NCI-H510A treated with DMSO at 0.1 percent for 48 hours (cell line): ENCODE results near the gene GATC.

Experiments used
- DNase-seq: peaks from one replicate; lab custom pipeline; 2025; lab: John Stamatoyannopoulos, UW

GATC gene, protein sequence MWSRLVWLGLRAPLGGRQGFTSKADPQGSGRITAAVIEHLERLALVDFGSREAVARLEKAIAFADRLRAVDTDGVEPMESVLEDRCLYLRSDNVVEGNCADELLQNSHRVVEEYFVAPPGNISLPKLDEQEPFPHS

DNA sequence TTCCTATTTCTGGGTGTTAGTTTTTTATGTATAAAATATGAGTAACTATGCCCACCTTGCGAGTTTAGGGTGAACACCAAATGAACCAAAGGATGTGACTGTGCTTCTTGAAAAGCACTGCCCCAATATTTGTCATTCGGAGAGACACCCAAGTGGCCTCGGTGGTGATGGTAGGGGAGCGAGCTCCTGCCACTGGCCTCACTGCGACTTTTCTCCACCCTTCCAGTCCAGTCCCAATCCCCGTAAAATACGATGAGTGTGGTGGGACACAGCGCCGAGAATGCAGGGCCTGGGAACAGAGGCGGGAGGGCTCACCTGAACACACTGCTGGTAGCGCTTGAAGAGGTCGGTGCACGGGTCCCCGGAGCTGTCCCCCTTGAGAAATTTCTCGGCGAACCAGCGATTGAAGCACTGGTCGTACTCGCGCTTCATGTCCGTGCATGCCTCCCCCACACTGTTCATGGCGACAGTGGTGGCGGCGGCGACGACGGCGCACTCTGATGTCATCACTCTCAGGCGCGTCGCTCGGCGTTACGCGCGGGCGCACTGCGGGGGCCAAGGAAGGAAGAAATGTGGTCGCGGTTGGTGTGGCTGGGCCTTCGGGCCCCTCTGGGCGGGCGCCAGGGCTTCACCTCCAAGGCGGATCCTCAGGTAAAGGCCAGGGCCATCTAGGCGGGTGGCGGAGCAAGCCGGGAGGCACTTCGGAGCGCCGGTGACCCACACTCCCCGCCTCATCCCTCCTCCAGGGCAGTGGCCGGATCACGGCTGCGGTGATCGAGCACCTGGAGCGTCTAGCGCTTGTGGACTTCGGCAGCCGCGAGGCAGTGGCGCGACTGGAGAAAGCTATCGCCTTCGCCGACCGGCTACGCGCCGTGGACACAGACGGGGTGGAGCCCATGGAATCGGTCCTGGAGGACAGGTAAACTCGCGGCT, at the start of gene GATC, which contains the start of gene TRIAP1:
TSS of gene GATC (plus strand) at position 534 of the 933 bp plus-strand sequence. CDS start at position 571, 37 bp downstream.
TSS of gene TRIAP1 (minus strand) at position 474 of the 933 bp plus-strand sequence. CDS start at position 462, 12 bp downstream.
- DNase-seq = peak; percentile 85

DNA sequence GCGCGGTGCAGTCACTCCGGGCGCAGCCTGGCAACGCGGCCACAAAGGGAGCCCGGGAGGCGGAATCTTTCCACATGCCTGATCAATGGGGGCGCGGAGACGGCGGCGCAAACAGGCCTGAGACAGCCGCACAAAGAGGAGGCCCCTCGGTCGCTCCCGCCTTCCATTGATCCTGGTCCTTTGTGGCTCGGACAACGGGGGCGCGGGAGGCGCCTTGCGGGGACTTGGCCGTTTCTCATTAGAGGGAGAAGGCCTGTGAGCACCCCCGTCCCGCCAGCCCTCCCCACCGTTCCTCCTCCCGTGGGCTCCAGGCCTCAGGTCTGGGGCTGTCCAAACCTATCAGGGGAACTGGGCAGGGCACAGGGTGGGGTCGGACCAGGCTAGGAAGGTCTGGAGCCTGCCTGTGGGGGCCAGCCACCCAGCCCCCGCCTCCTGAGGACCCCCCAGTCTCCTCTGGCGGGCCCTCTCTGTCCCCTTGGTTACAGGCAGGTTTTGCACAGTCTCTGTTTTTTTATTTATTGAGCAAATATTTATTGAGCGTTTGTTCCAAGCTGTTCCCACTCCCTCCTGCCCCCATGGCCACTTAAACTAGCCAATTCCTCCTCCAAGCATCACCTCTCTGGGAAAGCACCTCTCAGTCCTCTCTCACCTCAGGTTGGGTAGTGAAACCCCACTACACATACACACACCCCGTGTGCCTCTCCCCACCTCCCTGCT, 48.3 kb upstream of the GATC start:
- DNase-seq = no peak

DNA sequence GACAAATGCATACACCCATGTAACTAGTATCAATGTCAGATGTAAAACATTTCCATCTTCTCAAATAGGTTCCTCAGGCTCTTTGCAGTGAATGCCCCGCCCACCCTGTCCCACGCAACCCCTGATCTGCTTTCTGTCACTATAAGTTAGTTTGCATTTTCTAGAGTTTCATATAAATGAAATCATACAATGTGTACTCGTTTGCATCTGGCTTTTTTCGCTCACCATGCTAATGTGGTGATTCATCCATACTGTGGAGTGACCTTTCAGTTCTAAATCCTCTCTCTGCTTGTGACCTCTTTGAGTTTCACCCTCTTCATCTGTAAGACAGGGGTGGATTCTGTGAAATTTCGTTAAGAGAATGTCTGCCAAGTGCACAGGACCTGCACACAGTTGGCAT, 46.7 kb upstream of the GATC start:
- DNase-seq = no peak

DNA sequence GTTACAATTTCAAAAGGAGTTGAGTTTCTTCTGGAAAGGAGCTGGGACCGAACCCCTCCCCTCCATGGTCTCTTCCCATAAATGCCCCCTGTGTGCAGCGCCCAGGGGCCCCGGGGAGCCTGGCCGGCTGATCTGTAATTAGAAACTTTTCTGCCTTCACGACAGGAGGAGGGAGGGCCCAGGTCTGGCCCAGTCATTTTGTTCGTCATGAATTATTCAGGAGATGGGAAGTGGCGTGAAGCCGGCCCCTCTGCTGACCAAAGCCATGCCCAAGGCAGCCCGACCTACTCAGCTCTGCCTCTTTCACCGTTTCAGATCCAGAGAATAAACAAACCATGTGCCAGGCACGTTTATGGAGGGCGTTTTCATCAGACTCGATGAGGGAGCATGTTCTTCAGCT, 44.0 kb upstream of the GATC start:
- no peak for DNase-seq

DNA sequence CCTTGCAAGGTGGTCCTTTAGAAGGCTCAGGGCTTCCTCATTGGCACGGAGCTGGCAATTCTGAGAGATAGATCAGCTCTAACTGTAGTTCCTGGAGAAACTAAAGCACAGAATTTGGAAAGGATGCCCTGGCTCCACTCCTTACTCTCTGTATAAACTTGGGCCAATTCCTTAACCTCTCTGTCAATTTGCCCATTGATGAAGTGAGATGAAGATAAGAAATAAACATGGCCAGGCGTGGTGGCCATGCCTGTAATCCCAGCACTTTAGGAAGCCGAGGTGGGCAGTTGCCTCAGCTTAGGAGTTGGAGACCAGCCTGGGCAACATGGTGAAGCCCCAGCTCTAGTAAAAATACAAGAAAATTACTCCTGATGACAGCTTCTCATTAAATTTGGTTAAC, 42.4 kb upstream of the GATC start:
- DNase-seq = no peak

DNA sequence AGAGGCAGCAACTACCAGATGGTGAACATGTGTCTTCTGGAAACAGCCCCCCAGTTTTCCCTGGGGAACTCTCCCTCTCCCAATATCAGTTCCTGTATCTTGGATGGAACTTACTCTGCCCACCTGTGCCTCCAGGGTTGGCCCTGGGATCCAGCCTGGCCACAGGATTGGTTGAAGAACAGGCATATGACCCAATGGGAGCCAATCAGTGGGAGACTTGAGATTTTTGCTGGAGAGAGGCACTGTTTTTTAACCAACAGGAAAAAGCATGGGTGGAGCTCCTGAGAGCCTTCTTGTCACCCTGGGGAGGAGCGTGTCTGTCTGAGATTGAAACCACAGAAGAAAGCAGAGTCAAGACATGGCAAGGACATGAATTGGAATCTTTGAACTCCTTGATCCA, 42.0 kb upstream of the GATC start:
- DNase-seq = no peak

DNA sequence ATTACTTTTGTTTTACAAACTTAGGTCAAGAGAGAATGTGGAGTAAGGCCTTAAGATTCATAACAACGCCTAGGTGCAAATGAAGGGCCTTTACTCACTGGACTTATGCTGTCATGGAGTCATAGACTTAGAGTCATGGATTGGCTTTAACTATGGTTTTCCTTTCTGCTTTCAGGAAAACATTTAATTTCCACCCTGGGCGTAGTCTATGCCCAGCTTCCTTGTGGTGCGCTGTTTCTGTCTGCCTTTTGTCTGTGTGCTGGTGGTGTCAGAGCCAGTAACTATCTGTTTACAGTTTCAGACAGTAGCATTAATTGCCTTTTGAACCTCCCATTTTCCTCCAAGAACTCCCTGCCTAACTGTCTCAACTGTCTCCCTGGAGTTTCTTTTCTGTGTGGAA, 40.2 kb upstream of the GATC start:
- DNase-seq = no peak

DNA sequence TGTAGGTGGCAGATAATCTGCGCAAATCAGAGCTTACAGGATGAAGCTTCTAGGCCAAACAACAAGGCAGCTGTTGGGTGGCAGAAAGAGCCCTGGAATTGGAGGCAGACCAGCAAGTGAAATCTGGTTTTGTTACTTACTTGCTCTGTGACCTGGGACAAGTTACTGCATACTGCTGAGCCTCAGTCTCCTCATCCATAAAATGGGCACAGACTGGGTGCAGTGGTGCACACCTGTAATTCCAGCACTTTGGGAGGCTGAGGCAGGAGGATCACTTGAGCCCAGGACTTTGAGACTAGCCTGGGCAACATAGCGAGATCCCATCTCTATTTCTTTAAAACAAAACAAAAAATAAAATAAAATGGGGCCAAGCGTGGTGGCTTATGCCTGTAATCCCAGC, 39.7 kb upstream of the GATC start:
- DNase-seq = no peak

DNA sequence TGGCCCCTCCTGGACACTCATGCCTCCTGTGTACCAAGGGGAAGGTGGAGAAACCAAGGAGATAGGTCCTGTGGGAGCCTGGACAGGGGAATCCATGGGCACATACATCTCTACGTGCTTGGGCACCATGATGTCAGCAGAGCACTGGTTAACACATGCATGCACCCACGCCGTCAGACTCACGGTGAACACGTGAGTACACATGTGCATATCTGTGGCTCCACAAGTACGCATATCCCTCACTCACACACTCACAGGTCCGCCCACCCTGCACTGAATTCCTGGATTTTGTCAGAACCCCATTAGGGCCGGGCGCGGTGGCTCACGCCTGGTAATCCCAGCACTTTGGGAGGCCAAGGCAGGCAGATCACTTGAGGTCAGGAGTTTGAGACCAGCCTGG, 37.5 kb upstream of the GATC start:
- DNase-seq = no peak

DNA sequence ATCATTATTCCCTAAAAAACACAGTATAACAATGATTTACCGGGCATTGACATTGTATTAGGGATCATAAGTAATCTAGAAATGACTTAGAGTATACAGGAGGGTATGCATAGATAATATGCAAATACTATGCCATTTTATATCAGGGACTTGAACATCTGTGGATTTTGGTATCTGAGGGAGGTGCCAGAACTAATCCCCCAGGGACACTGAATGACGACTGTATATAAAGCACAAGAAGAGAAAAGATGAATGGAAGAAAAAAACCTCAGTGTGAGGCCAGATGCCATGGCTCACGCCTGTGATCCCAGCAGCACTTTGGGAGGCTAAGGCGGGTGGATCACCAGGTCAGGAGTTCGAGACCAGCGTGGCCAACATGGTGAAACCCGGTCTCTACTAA, 33.8 kb upstream of the GATC start:
- DNase-seq = no peak

DNA sequence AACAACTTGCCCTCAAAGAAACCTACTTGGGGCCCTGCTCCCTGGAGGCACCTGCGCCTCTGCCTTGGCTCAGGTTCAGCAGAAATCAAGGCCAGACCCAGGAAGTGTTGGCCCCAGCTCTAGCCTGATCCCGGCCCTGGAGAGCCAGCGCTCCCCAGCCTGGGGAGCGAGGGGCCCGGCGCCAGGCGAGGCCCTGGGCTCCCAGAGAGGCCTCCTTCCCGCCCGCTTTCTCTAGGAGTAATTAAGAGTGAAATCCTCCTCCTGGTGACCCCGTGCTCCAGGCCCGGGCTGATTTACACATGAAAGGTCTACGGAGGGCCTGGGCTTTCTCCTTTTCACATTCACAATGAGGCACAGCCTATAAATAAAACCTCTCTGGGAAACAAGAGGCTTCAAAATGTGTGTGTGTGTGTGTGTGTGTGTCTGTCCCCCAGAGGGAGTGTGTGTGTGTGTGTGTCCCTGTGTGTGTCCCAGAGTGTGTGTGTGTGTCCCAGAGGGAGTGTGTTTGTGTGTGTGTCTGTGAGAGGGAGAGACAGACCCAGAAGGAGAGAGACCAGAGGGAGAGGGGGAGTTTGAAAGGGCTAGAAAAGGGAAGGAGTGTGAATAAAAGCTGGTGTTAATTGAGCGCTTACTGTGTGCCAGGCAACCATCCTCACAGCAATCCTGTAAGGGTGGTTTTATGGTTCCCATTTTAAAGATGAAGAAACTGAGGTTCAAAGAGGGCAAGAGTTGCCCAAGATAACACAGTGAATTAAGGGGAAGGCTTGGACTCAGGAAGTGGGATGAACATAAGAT, 32.1 kb upstream of the GATC start:
- no peak for DNase-seq

DNA sequence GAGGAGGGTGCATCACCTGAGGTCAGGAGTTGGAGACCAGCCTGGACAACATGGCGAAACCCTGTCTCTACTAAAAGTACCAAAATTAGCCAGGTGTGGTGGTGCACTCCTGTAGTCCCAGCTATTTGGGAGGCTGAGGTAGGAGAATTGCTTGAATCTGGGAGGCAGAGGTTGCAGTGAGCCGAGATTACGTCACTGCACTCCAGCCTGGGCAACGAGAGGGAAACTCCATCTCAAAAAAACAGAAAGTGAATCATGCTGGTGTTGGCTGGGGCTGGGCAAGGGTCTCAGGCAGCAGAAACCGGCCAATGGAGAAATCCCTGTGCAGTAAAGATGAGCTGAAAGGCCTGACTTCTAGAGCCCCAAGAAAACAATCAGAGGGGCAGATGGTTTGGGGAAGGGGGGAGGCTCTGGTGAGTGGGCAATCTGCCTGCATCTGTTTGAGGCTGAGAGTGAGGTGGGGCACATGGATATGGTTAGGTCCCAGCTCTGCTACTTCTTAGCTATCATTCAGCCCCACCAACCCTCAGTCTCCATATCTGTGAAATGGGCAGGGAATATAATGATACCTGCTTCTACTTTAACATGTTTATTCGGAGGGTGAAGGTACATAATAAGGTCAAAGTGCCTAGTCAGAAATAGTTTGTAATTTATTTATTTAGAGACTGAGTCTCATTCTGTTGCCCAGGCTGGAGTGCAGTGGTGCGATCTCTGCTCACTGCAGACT, 29.6 kb upstream of the GATC start:
- no peak for DNase-seq

DNA sequence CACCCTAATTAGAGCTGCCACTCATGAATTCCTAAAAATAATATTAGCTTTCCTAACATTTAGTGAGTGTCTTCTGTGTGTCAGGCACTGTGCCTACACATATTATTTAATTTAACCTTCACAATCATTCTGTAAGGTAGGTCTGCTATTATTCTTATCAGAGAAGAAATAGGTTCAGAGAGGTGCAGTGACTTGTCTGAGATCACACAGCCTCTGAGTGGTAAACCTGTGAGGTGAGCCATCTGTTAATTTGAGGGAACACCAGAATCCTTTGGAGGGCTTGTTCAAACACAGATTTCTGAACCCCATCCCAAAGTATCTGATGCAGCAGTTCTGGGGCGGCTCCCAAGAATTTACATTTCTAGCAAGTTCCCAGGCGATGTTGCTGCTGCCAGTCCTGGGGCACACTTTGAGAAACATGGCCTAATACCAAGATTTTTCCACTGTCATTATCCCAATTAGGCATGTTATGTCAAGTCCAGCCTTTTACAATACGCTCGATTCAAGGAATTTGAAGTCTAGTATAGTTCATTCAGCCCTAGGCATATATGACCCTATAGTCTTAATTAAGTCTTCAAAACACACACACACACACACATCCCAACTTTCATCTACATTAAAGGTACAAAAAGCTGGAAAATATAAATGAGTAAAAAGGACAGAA, 28.2 kb upstream of the GATC start:
- no peak for DNase-seq

DNA sequence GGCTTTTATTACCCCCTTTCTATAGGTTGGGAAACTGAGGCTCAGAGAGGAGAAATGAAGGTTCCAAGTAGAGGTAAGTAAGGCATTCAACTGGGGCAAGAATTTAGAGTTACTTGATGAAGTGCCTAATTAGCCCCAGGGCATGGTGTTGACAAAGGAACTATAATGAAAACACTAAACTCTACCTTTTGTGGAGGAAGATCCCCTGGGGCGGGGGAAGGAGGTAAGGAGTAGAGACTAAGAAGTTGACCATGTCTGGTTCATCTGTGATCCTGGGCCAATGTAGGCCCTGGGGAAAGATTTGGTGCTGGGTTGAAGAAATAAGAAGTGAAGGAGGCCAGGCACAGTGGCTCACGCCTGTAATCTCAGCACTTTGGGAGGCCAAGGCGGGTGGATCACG, 24.5 kb upstream of the GATC start:
- DNase-seq = no peak

DNA sequence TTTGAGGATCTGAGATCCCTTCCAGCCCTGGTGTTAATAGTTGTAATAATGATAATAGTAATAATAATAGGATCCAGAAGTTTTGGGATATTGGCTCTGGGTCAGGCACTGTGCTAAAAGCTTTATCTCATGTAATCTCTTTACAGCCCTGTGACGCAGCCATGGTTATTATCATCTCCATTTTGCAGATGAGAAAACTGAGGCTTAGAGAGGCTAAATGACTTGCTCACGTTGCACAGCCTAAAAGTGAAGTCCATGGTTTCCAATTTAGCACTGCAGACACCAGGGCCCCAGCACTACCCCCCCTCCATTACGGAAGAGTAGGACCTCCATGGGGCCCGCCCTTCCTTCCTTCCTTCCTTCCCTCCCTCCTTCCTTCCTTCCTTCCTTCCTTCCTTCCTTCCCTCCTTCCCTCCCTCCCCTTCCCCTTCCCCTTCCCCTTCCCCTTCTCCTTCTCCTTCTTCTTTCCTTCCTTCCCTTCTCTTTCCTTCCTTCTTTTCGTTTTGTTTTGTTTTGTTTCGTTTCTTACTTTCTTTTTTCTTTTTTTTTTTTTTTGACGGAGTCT, 23.3 kb upstream of the GATC start:
- no peak for DNase-seq

DNA sequence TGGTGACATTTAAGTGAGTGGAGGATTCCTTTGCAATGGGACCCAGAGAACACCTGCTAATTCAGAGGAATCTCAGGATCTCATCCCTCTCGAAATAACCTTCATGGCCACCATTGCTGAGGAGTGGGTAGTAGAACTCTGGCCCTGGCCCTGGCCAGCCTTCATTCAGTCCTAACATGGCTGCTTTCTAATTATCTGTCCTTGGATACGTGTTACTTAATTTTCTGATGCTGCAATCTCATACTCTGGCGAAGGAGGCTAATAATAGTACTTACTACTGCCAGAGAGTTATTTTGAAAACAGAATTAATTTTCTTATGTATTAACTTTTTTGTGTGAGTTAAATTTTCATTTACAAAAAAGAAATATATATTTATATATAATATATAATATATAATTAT, 20.4 kb upstream of the GATC start:
- no peak for DNase-seq

DNA sequence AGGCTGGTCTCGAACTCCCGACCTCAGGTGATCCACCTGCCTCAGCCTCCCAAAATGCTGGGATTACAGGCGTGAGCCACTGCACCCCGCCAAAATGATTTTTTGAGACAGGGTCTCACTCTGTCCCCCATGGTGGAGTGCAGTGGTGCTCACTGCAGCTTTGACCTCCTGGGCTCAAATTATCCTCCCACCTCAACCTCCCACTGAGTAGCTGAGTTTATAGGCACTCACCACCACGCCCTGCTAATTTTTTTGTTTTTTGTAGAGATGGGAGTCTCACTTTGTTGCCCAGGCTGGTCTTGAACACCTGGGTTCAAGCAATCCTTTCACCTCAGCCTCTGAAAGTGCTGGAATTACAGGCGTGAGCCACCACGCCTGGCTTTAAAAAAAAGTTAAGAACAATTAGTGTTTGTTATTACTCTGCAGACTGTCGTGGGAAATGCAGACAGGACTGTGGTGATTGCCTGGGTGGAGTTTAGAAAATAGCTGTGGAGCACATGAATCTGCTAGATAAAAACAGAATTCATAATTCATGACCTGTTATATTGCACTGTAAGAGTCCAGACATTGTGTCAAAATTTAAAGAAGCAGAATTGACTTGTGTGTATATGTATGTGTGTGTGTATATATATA, 17.5 kb upstream of the GATC start:
- no peak for DNase-seq

DNA sequence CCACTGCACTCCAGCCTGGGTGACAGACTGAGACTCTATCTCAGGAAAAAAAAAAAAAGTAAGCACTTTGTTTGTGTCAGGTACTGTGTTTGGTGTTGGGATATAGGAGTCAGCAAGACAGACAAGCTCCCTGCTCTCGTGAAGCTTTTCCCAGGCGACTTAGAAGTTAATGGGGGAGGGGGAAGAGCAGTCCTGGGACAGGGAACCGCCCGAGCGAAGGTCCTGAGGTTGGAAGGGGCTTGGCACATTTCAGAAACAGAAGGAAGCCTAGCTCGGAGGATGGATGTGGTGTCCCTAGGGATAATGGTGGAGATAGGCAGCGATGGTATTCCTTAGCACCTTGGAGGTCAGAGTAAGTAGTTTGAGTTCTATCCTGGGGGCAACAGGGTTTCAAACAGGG, 16.9 kb upstream of the GATC start:
- DNase-seq = no peak

DNA sequence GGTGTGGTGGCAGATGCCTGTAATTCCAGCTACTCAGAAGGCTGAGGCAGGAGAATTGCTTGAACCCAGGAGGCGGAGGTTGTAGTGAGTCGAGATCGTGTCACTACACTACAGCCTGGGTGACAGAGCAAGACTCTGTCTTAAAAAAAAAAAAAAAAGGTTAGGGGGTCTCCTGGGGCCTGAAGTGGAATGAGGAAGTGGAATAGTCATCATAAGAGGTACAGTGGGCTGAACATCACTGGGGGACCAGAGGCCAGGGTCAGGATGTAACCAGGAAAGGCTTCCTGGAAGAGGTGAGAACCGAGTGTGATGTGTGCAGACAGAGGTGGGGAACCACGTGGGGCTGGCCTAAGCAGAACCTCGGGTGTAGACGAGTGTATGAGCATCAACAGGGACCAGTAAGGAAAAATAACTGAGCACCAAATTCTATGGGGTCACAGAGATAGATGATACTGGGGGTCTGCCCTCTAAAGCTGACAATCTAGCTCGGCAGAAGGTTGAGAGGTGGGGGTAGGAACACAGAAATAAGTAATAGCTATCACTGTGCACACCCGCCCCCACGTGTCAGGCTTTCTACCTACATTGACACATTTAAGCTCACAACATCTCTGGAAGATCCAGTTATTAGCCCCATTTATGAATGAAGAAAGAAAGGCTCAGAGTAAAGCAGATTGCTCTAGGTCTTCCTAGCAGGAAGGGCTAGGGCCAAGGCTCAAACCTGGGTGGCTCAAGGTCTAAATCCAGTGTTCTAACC, 13.3 kb upstream of the GATC start:
- no peak for DNase-seq
